ENCODE data around the gene PRDX2. TPM values are rescaled to one million over a fixed set of nuclear protein-coding genes. Genes with fewer than 3 reads are reported as not detected.

Gene PRDX2
- total and polyA plus RNA-seq, 2 experiments from 2014 or later, result 497 to 581 TPM

- Histone ChIP-seq H2AFZ (no peak overlapping the region), H3K27ac (no peak overlapping the region), H3K36me3 (replicated peaks; ENCODE audit: insufficient read depth, low read depth) (no peaks in the 10 kb centered on the region), H3K4me2 (no peak overlapping the region), H3K4me3 (no peak overlapping the region), H3K9me3 (ENCODE audit: low read depth) (no peaks in the 10 kb centered on the region), H3K27me3 (no peaks in the 10 kb centered on the region), H4K20me1 (ENCODE audit: insufficient read depth, poor library complexity, severe bottlenecking) (no peaks in the 10 kb centered on the region), H3K79me2 (peaks cover 17% of the 10 kb centered on the region), H3K9me2 (replicated peaks; ENCODE audit: insufficient read depth) (no peaks in the 10 kb centered on the region), H3K4me1 (ENCODE audit: insufficient read depth) (peaks cover 2% of the 10 kb centered on the region)
- TF ChIP-seq EZH2 (IDR thresholded peaks at IDR 0.05; ENCODE audit: borderline replicate concordance), result no peak
- no peak for TF ChIP-seq CTCF (IDR thresholded peaks at IDR 0.05; ENCODE audit: poor library complexity)
- TF ChIP-seq EZH2phosphoT487 (IDR thresholded peaks at IDR 0.05; ENCODE audit: low read depth, severe bottlenecking, unreplicated experiment), result no peak
- DNase-seq (ENCODE audit: low spot score), result no peak
- WGBS (ENCODE audit: low lambda C conversion rate, missing lambda C conversion rate), result 81% methylated on average over 4 of the region's 4 CpGs
Observed at GRCh38 chr19:12772323-12772722, 29.3 kb downstream of the PRDX2 start.

GRCh38 chr19:12770922-12771321 is 30.7 kb downstream of the PRDX2 start:
- Histone ChIP-seq H3K79me2 (peaks cover 7% of the 10 kb centered on the region), H3K4me1 (ENCODE audit: insufficient read depth) (no peaks in the 10 kb centered on the region), H3K36me3 (replicated peaks; ENCODE audit: insufficient read depth, low read depth) (no peaks in the 10 kb centered on the region), H4K20me1 (ENCODE audit: insufficient read depth, poor library complexity, severe bottlenecking) (no peaks in the 10 kb centered on the region), H3K27me3 (no peaks in the 10 kb centered on the region), H2AFZ (no peak overlapping the region), H3K9me2 (replicated peaks; ENCODE audit: insufficient read depth) (no peaks in the 10 kb centered on the region), H3K4me2 (no peak overlapping the region), H3K27ac (no peak overlapping the region), H3K4me3 (no peak overlapping the region), H3K9me3 (ENCODE audit: low read depth) (no peaks in the 10 kb centered on the region)
- no peak for DNase-seq (ENCODE audit: low spot score)
- WGBS (ENCODE audit: low lambda C conversion rate, missing lambda C conversion rate), result over 99% methylated on average over 13 of the region's 13 CpGs
- no peak for TF ChIP-seq EZH2 (IDR thresholded peaks at IDR 0.05; ENCODE audit: borderline replicate concordance)
- no peak for TF ChIP-seq CTCF (IDR thresholded peaks at IDR 0.05; ENCODE audit: poor library complexity)
- no peak for TF ChIP-seq EZH2phosphoT487 (IDR thresholded peaks at IDR 0.05; ENCODE audit: low read depth, severe bottlenecking, unreplicated experiment)

- Histone ChIP-seq H2AFZ (no peak overlapping the region), H3K9me2 (replicated peaks; ENCODE audit: insufficient read depth) (no peaks in the 10 kb centered on the region), H4K20me1 (ENCODE audit: insufficient read depth, poor library complexity, severe bottlenecking) (no peaks in the 10 kb centered on the region), H3K4me3 (no peak overlapping the region), H3K4me2 (no peak overlapping the region), H3K36me3 (replicated peaks; ENCODE audit: insufficient read depth, low read depth) (no peaks in the 10 kb centered on the region), H3K27me3 (no peaks in the 10 kb centered on the region), H3K4me1 (ENCODE audit: insufficient read depth) (no peaks in the 10 kb centered on the region), H3K79me2 (peaks cover 7% of the 10 kb centered on the region), H3K9me3 (ENCODE audit: low read depth) (no peaks in the 10 kb centered on the region), H3K27ac (no peak overlapping the region)
- TF ChIP-seq EZH2phosphoT487 (IDR thresholded peaks at IDR 0.05; ENCODE audit: low read depth, severe bottlenecking, unreplicated experiment) (no peak), CTCF (IDR thresholded peaks at IDR 0.05; ENCODE audit: poor library complexity) (no peak), EZH2 (IDR thresholded peaks at IDR 0.05; ENCODE audit: borderline replicate concordance) (no peak)
- WGBS (ENCODE audit: low lambda C conversion rate, missing lambda C conversion rate), result 59% methylated on average over 12 of the region's 37 CpGs
- DNase-seq (ENCODE audit: low spot score), result peak; percentile 50
Observed at GRCh38 chr19:12769689-12770088, 31.9 kb downstream of the PRDX2 start.

GRCh38 chr19:12767666-12768065 is 33.9 kb downstream of the PRDX2 start:
- H3K79me2 ChIP-seq, result no peaks in the 10 kb centered on the region
- H3K9me2 ChIP-seq (replicated peaks; ENCODE audit: insufficient read depth), result no peaks in the 10 kb centered on the region
- H3K9me3 ChIP-seq (ENCODE audit: low read depth), result no peaks in the 10 kb centered on the region
- H4K20me1 ChIP-seq (ENCODE audit: insufficient read depth, poor library complexity, severe bottlenecking), result no peaks in the 10 kb centered on the region
- no peak overlapping the region for H2AFZ ChIP-seq
- H3K4me3 ChIP-seq, result no peak overlapping the region
- no peak overlapping the region for H3K27ac ChIP-seq
- no peaks in the 10 kb centered on the region for H3K36me3 ChIP-seq (replicated peaks; ENCODE audit: insufficient read depth, low read depth)
- no peak overlapping the region for H3K4me2 ChIP-seq
- WGBS (ENCODE audit: low lambda C conversion rate, missing lambda C conversion rate), result 98% methylated on average over 13 of the region's 15 CpGs
- no peak for DNase-seq (ENCODE audit: low spot score)
- H3K27me3 ChIP-seq, result no peaks in the 10 kb centered on the region
- TF ChIP-seq EZH2 (IDR thresholded peaks at IDR 0.05; ENCODE audit: borderline replicate concordance) (no peak), CTCF (IDR thresholded peaks at IDR 0.05; ENCODE audit: poor library complexity) (no peak), EZH2phosphoT487 (IDR thresholded peaks at IDR 0.05; ENCODE audit: low read depth, severe bottlenecking, unreplicated experiment) (no peak)
- no peaks in the 10 kb centered on the region for H3K4me1 ChIP-seq (ENCODE audit: insufficient read depth)

All from hepatocyte (in vitro differentiated cells).